ENCODE data around the gene MCU.
"Not testable (repeated sequence)": the region's sequence is repeated elsewhere in the genome, so short reads cannot be mapped to it uniquely, and the experiment has no call there.

MCU gene

DNA sequence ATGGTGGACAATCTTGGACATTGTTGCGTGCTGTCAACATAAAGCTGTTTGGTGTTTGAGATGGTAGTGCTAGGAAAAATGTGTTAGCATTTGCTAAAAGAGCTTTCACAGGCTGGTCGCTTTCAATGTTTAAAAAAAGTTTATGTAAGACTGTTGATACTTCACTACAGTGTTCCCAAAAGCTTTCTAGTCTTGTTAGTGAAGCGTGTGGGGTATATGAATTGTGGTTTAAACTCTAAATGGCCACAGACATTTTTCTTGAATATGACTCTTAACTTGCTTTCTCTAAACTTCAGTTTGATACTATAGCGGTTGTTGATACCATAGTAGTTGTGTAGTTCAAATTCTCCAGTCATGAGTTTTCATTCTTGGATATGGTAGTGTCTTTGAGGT lies 44.9 kb downstream of the MCU start:
- no peak overlapping the region for H3K4me3 ChIP-seq (ENCODE audit: control insufficient read depth in 1 of 7, extremely low read depth in 1 of 7, insufficient read depth in 4 of 7, low read depth in 2 of 7, low read length in 6 of 7)
- peaks cover 3 to 10% (median 7%) of the 10 kb centered on the region in 4 experiments for H3K4me1 ChIP-seq (ENCODE audit: control extremely low read depth in 1 of 4, control insufficient read depth in 4 of 4, insufficient read depth in 4 of 4, low read length in 3 of 4)
- ChIA-PET CTCF (no interaction called here), POLR2A (no interaction called here)
- no peaks in the 10 kb centered on the region for H3K9me3 ChIP-seq (ENCODE audit: control extremely low read depth in 1 of 5, control insufficient read depth in 4 of 5, insufficient read depth in 2 of 5, low read depth in 1 of 5, low read length in 4 of 5)
- no peak overlapping the region for H3K27ac ChIP-seq (ENCODE audit: insufficient read depth in 1 of 2, low read depth in 1 of 2, low read length in 2 of 2, poor library complexity in 1 of 2, severe bottlenecking in 2 of 2)
- no peaks in the 10 kb centered on the region for H3K27me3 ChIP-seq (replicated peaks in 2 of 5; ENCODE audit: control insufficient read depth in 4 of 5, insufficient read depth in 5 of 5, low read length in 4 of 5)
- no peak for DNase-seq
- H3K36me3 ChIP-seq (ENCODE audit: control insufficient read depth in 4 of 4, insufficient read depth in 4 of 4, low read length in 3 of 4): no peaks in the 10 kb centered on the region
- WGBS (ENCODE audit: insufficient coverage): 100% methylated on average over 1 of the region's 4 CpGs

DNA sequence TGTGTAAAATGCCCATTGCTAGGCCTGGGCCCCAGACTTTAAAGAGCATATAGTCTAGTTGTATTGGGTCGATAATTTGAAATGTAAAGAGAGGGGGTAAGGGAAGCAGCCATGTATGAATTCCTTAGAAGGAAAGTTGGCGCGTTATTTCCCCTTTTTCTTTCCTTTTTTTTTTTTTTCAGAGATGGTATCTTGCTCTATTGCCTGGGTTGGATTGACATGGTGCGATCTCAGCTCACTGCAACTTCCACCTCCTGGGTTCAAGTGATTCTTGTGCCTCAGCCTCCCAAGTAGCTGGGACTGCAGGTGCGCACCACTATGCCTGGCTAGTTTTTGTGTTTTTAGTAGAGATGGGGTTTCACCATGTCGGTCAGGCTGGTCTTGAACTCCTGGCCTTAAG lies 45.4 kb downstream of the MCU start:
- H3K27ac ChIP-seq (ENCODE audit: insufficient read depth in 1 of 2, low read depth in 1 of 2, low read length in 2 of 2, poor library complexity in 1 of 2, severe bottlenecking in 2 of 2); H3K27me3 ChIP-seq (replicated peaks in 2 of 5; ENCODE audit: control insufficient read depth in 4 of 5, insufficient read depth in 5 of 5, low read length in 4 of 5); H3K4me3 ChIP-seq (ENCODE audit: control insufficient read depth in 1 of 7, extremely low read depth in 1 of 7, insufficient read depth in 4 of 7, low read depth in 2 of 7, low read length in 6 of 7); H3K9me3 ChIP-seq (ENCODE audit: control extremely low read depth in 1 of 5, control insufficient read depth in 4 of 5, insufficient read depth in 2 of 5, low read depth in 1 of 5, low read length in 4 of 5); H3K4me1 ChIP-seq (ENCODE audit: control extremely low read depth in 1 of 4, control insufficient read depth in 4 of 4, insufficient read depth in 4 of 4, low read length in 3 of 4); POLR2A ChIA-PET; DNase-seq; H3K36me3 ChIP-seq (ENCODE audit: control insufficient read depth in 4 of 4, insufficient read depth in 4 of 4, low read length in 3 of 4): not testable (repeated sequence)
- CTCF ChIA-PET: interaction anchor here (1.6 kb wide), 1 partner anchor 12 kb away, joined by 3 read pairs; no protein-coding TSS in a partner anchor
- WGBS (ENCODE audit: insufficient coverage): 17% methylated on average over 1 of the region's 6 CpGs

DNA sequence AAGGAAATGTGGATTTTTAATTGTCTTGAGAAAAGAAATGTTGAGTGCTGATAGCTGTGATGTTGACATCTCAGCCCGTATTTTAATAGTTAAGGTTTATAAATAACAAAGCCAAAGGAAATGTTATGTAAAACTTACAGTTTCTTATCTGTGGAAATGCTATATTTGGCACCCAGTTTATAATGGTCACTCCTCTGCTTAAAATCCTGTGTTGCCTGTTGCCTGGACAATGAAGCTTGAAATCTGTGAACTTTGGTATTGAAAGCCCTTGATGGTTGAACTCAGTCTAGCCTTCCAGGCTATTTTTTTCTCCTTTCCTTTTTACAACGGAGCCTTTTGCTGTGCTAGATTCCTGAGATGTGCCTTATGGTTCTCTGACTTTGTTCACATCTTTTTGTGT lies 46.5 kb downstream of the MCU start:
- Histone ChIP-seq H3K4me1 (ENCODE audit: control extremely low read depth in 1 of 4, control insufficient read depth in 4 of 4, insufficient read depth in 4 of 4, low read length in 3 of 4) (peaks cover 3 to 10% (median 7%) of the 10 kb centered on the region in 4 experiments), H3K9me3 (ENCODE audit: control extremely low read depth in 1 of 5, control insufficient read depth in 4 of 5, insufficient read depth in 2 of 5, low read depth in 1 of 5, low read length in 4 of 5) (no peaks in the 10 kb centered on the region), H3K36me3 (ENCODE audit: control insufficient read depth in 4 of 4, insufficient read depth in 4 of 4, low read length in 3 of 4) (no peaks in the 10 kb centered on the region), H3K27me3 (replicated peaks in 2 of 5; ENCODE audit: control insufficient read depth in 4 of 5, insufficient read depth in 5 of 5, low read length in 4 of 5) (no peaks in the 10 kb centered on the region), H3K27ac (ENCODE audit: insufficient read depth in 1 of 2, low read depth in 1 of 2, low read length in 2 of 2, poor library complexity in 1 of 2, severe bottlenecking in 2 of 2) (no peak overlapping the region), H3K4me3 (ENCODE audit: control insufficient read depth in 1 of 7, extremely low read depth in 1 of 7, insufficient read depth in 4 of 7, low read depth in 2 of 7, low read length in 6 of 7) (no peak overlapping the region)
- CTCF ChIA-PET: interaction anchor here (1.3 to 1.6 kb wide), 3 partner anchors 9 to 14 kb away, joined by 3 to 6 read pairs (median 3); no protein-coding TSS in a partner anchor
- POLR2A ChIA-PET: no interaction called here
- DNase-seq: no peak
- WGBS (ENCODE audit: insufficient coverage): 29% methylated on average over 1 of the region's 2 CpGs

DNA sequence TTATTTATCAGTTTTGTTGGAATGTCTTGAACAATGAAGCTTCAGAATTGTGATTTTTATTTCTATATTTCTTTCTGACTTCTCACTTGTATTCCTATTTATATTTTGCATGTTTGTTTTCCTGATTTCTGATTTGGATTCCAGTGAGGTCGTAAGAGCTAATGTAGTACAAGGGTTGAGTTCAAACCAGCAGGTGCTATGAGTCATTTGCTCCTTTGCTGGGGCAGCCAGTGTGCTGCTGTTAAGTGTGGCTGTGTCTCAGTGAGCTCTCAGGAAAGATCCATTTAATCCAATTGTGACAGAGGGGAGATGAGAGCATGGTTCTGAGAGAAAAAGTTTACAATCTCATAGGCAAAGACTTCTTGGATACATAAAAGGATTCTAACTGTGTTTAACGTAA lies 48.6 kb downstream of the MCU start:
- no peak overlapping the region for H3K4me3 ChIP-seq (ENCODE audit: control insufficient read depth in 1 of 7, extremely low read depth in 1 of 7, insufficient read depth in 4 of 7, low read depth in 2 of 7, low read length in 6 of 7)
- no peaks in the 10 kb centered on the region for H3K36me3 ChIP-seq (ENCODE audit: control insufficient read depth in 4 of 4, insufficient read depth in 4 of 4, low read length in 3 of 4)
- peak in 1 of 3 donors; percentile 14 for DNase-seq
- H3K4me1 ChIP-seq (ENCODE audit: control extremely low read depth in 1 of 4, control insufficient read depth in 4 of 4, insufficient read depth in 4 of 4, low read length in 3 of 4): peaks cover 3 to 10% (median 7%) of the 10 kb centered on the region in 4 experiments
- H3K27ac ChIP-seq (ENCODE audit: insufficient read depth in 1 of 2, low read depth in 1 of 2, low read length in 2 of 2, poor library complexity in 1 of 2, severe bottlenecking in 2 of 2): no peak overlapping the region
- 100% methylated on average over 1 of the region's 2 CpGs for WGBS (ENCODE audit: insufficient coverage)
- ChIA-PET POLR2A (interaction anchor here (0.6 kb wide), 1 partner anchor 46 kb away, joined by 3 read pairs; no protein-coding TSS in a partner anchor), CTCF (interaction anchor here (0.6 kb wide), 1 partner anchor 60 kb away, joined by 4 read pairs; no protein-coding TSS in a partner anchor)
- no peaks in the 10 kb centered on the region for H3K27me3 ChIP-seq (replicated peaks in 2 of 5; ENCODE audit: control insufficient read depth in 4 of 5, insufficient read depth in 5 of 5, low read length in 4 of 5)
- H3K9me3 ChIP-seq (ENCODE audit: control extremely low read depth in 1 of 5, control insufficient read depth in 4 of 5, insufficient read depth in 2 of 5, low read depth in 1 of 5, low read length in 4 of 5): no peaks in the 10 kb centered on the region

DNA sequence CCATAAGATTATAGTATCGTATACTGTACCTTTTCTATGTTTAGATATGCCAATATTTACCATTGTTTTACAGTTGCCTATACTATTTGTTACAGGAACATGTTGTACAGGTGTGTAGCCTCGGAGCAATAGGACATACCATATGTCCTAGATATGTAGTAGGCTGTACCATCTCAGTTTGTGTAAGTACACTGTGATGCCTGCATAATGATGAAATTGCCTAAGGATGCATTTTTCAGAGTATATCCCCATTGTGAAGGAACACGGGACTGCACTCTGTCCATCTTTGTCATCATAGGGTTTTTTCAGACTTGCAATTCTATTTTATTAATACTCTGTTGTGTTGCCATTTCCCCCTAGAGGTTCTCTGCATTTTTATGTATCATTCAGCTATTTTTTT lies 50.1 kb downstream of the MCU start:
- WGBS (ENCODE audit: insufficient coverage): 80% methylated on average over 1 of the region's 3 CpGs

DNA sequence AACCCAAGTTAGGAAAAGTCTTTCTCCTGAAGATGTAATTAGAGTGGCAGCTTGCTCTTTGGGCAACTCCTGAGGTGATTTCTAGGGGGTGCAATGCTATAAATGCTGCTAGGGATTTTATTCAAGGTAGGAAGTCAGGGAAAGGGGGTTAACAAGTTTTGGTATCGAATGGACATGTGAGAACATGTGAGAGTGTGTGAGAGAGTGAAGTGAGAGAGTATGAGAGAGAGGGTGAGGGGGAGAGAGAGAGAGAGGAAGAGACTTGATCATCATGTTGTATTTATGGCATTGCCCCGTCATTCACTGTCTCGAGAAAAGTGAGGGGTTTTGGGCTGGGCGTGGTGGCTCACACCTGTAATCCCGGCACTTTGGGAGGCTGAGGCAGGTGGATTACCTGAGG lies 50.9 kb downstream of the MCU start:
- no peak for DNase-seq
- peaks cover 3 to 7% (median 4%) of the 10 kb centered on the region in 4 experiments for H3K4me1 ChIP-seq (ENCODE audit: control extremely low read depth in 1 of 4, control insufficient read depth in 4 of 4, insufficient read depth in 4 of 4, low read length in 3 of 4)
- H3K27me3 ChIP-seq (replicated peaks in 2 of 5; ENCODE audit: control insufficient read depth in 4 of 5, insufficient read depth in 5 of 5, low read length in 4 of 5): no peaks in the 10 kb centered on the region
- CTCF ChIA-PET: no interaction called here
- no peaks in the 10 kb centered on the region for H3K9me3 ChIP-seq (ENCODE audit: control extremely low read depth in 1 of 5, control insufficient read depth in 4 of 5, insufficient read depth in 2 of 5, low read depth in 1 of 5, low read length in 4 of 5)
- H3K27ac ChIP-seq (ENCODE audit: insufficient read depth in 1 of 2, low read depth in 1 of 2, low read length in 2 of 2, poor library complexity in 1 of 2, severe bottlenecking in 2 of 2): no peak overlapping the region
- no peak overlapping the region for H3K4me3 ChIP-seq (ENCODE audit: control insufficient read depth in 1 of 7, extremely low read depth in 1 of 7, insufficient read depth in 4 of 7, low read depth in 2 of 7, low read length in 6 of 7)
- H3K36me3 ChIP-seq (ENCODE audit: control insufficient read depth in 4 of 4, insufficient read depth in 4 of 4, low read length in 3 of 4): no peaks in the 10 kb centered on the region
- WGBS (ENCODE audit: insufficient coverage): 100% methylated on average over 5 of the region's 5 CpGs
- POLR2A ChIA-PET: no interaction called here

More for the DNA sequence above, 50.1 kb downstream of the MCU start:
- peaks cover 3 to 8% (median 7%) of the 10 kb centered on the region in 4 experiments for H3K4me1 ChIP-seq (ENCODE audit: control extremely low read depth in 1 of 4, control insufficient read depth in 4 of 4, insufficient read depth in 4 of 4, low read length in 3 of 4)
- no peak for DNase-seq
- H3K36me3 ChIP-seq (ENCODE audit: control insufficient read depth in 4 of 4, insufficient read depth in 4 of 4, low read length in 3 of 4): no peaks in the 10 kb centered on the region
- no peak overlapping the region for H3K4me3 ChIP-seq (ENCODE audit: control insufficient read depth in 1 of 7, extremely low read depth in 1 of 7, insufficient read depth in 4 of 7, low read depth in 2 of 7, low read length in 6 of 7)
- H3K9me3 ChIP-seq (ENCODE audit: control extremely low read depth in 1 of 5, control insufficient read depth in 4 of 5, insufficient read depth in 2 of 5, low read depth in 1 of 5, low read length in 4 of 5): no peaks in the 10 kb centered on the region
- H3K27me3 ChIP-seq (replicated peaks in 2 of 5; ENCODE audit: control insufficient read depth in 4 of 5, insufficient read depth in 5 of 5, low read length in 4 of 5): no peaks in the 10 kb centered on the region
- POLR2A ChIA-PET: interaction anchor here (0.7 kb wide), 1 partner anchor 377 kb away, joined by 4 read pairs; no protein-coding TSS in a partner anchor
- CTCF ChIA-PET: interaction anchor here (0.6 to 1.0 kb wide), 2 partner anchors 15 to 91 kb away, joined by 3 read pairs; no protein-coding TSS in a partner anchor
- no peak overlapping the region for H3K27ac ChIP-seq (ENCODE audit: insufficient read depth in 1 of 2, low read depth in 1 of 2, low read length in 2 of 2, poor library complexity in 1 of 2, severe bottlenecking in 2 of 2)

DNA sequence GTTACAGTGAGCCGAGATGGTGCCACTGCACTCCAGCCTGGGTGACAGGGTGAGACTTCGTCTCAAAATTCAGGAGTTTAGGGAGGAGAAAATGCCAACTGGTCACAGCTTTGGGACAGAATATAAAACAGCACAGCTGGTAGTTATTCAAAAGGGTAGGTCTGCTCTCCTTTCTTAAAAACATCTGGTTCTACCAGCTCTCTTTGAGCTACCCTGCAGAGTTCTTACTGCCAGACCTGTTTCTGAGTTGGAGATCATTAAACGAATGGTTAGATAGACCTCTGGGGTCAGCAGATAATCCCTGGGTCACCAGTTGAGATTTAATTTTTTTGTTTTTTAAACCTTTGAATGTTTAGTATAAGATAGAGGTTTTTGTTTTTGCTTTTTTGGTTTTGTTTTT lies 52.6 kb downstream of the MCU start:
- DNase-seq: no peak
- H3K9me3 ChIP-seq (ENCODE audit: control extremely low read depth in 1 of 5, control insufficient read depth in 4 of 5, insufficient read depth in 2 of 5, low read depth in 1 of 5, low read length in 4 of 5): no peaks in the 10 kb centered on the region
- 100% methylated on average over 1 of the region's 3 CpGs for WGBS (ENCODE audit: insufficient coverage)
- no peak overlapping the region for H3K27ac ChIP-seq (ENCODE audit: insufficient read depth in 1 of 2, low read depth in 1 of 2, low read length in 2 of 2, poor library complexity in 1 of 2, severe bottlenecking in 2 of 2)
- no peaks in the 10 kb centered on the region for H3K27me3 ChIP-seq (replicated peaks in 2 of 5; ENCODE audit: control insufficient read depth in 4 of 5, insufficient read depth in 5 of 5, low read length in 4 of 5)
- CTCF ChIA-PET: interaction anchor here (0.7 to 1.1 kb wide), 2 partner anchors 30 to 257 kb away, joined by 3 read pairs; no protein-coding TSS in a partner anchor
- POLR2A ChIA-PET: no interaction called here
- H3K4me1 ChIP-seq (ENCODE audit: control extremely low read depth in 1 of 4, control insufficient read depth in 4 of 4, insufficient read depth in 4 of 4, low read length in 3 of 4): no peaks in the 10 kb centered on the region
- no peaks in the 10 kb centered on the region for H3K36me3 ChIP-seq (ENCODE audit: control insufficient read depth in 4 of 4, insufficient read depth in 4 of 4, low read length in 3 of 4)
- H3K4me3 ChIP-seq (ENCODE audit: control insufficient read depth in 1 of 7, extremely low read depth in 1 of 7, insufficient read depth in 4 of 7, low read depth in 2 of 7, low read length in 6 of 7): no peak overlapping the region

Data from common myeloid progenitor, CD34-positive (primary cell).